Fibroblast of the conjunctiva (primary cell): Measurements from ENCODE around the gene SFXN5.
"Not testable (repeated sequence)": the region's sequence is repeated elsewhere in the genome, so short reads cannot be mapped to it uniquely, and the experiment has no call there.

Source experiments
- DNase-seq: peaks from one replicate; pipeline ENCODE4 v3.0.0-alpha.2; 2010; ENCODE audit warnings: low read depth

Gene SFXN5

GRCh38 chr2:73077424-73077795 is 5.9 kb upstream of the SFXN5 start:
- no peak for DNase-seq

DNA sequence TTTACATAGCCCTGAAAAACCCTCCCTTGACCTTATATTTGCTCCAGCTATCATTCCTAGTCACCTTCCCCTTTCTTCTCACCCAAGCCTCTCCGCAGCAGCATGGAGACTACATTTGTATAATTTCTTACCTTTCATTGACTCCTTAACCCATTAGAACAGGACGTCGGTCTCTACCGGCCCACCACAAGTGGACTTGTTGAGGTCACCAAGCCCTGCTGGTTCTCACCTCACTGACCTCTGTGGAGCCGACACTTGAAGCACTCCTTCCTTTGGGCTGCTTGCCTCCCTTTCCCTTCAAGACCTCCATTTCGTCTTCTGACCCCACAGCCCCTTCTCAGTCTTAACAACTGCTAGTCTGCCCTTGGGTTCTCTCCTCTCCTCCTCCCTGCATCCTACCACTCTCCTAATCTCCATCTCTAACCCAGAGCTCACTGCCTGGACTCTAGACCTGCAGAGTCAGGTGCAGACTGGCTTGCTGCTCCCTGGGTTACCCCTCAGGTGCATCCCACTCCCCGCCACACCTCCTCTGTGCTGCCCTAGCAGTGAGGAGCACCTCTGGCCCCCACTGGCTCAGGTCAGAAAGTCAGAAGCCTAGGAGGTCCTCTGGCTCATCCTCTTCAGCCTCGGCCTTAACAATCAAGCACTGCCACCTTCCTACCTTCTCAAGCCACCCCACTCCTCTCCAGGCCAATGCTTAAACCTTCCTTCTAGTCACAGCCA is 5.3 kb upstream of the SFXN5 start:
- DNase-seq, result no peak

- peak; percentile 47 for DNase-seq
Observed at GRCh38 chr2:73075477-73076373, 4.2 kb upstream of the SFXN5 start.

- no peak for DNase-seq
Observed at GRCh38 chr2:73074110-73075069, 2.9 kb upstream of the SFXN5 start.

GRCh38 chr2:73072416-73072815 is 904 bp upstream of the SFXN5 start:
- DNase-seq, result no peak

- no peak for DNase-seq
Observed at GRCh38 chr2:73072129-73072395, 550 bp upstream of the SFXN5 start.

DNA sequence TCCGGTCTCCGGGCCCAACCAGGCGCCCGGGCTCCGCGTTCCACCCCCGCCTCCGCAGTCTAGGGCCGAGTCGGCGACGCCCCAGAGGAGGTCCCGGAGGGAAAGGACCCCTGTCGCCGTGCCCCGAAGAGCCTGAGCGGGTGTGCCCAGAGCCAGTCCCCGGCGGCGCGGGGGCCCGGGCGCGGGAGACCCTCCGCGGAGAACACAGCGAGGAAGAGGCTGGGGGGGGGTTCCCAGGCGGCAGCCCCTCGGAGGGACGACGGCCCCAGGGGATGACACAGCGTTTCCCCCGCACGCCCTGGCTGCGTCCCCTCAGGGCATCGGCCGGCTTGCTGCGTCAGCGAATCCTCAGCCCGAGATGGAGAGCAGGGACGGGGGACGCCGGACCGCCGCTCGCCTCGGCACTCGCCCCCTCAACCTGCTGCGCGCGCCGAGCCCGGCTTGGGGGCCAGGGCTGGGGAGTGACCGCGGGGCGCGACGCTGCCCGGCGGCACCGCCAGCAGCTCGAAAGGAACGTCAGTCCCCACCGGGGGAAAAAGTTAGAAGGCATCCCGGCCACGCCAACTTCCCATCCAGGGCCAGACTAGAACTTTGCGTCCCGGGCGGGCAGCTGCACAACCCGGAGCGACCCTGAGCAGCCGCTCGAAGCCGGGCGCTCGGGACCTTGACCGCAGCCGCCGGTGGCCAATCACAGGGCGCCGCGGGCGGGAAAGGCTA is 711 bp downstream of the SFXN5 start:
- DNase-seq, result no peak

GRCh38 chr2:73069855-73070642 is 1.5 kb downstream of the SFXN5 start:
- DNase-seq, result no peak

DNA sequence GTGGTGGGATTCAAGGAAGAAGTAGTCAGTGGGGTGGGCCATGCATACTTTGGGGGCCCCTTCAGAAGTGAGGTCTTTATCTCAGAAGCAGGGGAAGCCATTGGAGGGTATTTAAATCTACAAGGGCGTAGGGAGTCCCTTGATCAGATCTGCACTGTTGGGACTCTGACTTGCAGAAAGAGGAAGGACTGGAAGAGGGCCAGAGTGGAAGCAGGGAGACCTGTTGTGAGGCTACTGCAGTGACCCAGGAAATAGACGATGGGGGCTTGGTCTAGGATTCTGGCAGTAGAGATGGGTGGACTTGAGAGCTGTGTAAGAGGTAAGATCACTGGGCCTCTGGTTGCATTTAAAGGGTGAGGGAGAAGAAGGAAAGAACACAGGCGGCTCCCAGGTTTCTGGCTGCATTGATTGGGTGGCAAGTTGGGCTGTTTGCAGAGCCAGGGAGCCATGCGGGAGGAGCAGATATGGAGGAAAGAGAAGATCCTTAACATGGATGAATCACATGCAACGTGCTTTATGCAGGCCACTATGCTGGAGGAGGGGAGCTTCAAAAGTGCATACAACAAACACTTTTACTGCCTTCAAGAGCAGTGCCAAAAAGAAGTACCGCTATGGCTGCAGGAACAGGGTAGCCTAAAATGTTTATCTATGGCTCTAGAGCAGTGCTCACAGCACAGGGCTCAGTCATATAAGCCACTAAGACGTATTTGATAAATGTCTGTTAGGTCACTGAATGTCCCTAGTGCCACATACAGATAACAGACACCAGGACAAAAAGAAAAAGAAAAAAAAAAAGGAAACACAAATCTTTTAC is 2.3 kb downstream of the SFXN5 start:
- no peak for DNase-seq

GRCh38 chr2:73068147-73068546 is 3.4 kb downstream of the SFXN5 start:
- no peak for DNase-seq

DNA sequence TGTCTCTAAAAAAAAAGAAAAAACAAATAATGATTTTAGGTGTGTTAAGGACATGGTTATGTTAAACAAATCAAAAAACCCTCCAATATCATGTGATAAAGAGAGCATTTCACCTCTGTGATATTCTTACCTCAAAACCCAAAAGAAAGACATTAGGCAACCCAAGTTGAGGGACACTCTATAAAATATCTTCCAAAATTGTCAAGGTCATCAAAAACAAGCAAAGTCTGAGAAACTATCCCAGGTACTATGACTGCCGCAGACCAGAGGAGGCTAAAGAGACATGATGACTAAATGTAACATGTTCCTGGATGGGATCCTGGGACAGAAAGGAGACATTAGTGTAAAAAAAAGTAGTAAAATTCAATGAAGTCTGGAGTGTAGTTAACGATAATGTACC is 4.5 kb downstream of the SFXN5 start:
- DNase-seq, result no peak

DNA sequence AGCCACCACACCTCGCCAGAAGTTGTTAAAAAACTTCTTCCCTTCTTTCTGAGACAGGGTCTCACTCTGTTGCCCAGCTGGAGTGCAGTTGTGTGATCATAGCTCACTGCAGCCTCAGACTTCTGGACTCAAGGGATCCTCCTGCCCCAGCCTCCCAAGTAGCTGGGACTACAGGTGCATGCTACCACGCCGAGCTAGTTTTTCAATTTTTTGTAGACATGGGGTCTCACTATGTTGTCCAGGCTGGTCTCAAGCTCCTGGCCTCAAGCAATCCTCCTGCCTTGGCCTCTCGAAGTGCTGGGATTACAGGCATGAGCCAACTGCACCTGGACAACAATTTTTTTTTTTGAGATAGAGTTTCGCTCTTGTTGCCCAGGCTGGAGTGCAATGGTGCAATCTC is 6.4 kb downstream of the SFXN5 start:
- DNase-seq, result not testable (repeated sequence)

- peak; percentile 39 for DNase-seq
Observed at GRCh38 chr2:73063909-73064875, 7.3 kb downstream of the SFXN5 start.

DNA sequence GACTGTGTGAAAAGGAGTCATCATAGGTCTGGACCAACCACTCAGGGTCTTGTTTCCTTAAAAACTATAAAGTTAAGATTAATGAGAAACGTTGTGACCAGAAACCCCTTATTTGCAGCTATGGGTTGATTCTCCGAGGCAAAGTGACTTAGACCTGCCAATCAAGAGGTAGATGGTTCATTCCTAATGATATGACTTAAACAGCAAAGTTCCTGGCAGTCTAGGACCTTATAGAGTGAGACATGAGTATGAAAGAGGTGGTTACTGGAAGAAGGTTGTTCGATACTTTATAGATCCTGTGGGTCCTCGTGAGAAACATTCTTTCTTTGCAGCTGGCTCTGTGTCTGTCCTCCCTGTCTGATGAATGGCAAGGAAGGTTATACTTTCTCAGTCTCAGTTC is 8.0 kb downstream of the SFXN5 start:
- DNase-seq, result no peak

GRCh38 chr2:73059106-73059505 is 12.4 kb downstream of the SFXN5 start:
- no peak for DNase-seq

DNA sequence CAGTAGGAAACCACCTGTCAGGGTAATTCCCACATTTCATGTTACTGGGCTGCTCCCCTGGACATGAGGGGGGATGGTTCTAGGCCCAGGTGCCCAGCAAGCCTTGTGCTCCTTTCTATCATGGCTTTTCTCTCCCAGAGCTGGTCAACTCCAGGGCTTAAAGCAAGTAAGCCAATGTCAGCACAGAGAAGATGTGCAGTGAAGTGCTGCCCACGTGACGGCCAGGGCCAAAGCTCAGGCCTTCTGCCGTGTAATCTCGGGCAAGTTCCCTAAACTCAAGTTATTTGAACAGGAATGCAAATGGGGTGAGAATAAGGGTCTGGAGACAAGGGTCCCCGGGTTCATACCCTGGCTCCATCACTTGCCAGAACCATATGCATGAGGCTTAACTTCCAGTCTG is 16.5 kb downstream of the SFXN5 start:
- DNase-seq, result no peak

- no peak for DNase-seq
Observed at GRCh38 chr2:73053316-73054114, 18.0 kb downstream of the SFXN5 start.

DNA sequence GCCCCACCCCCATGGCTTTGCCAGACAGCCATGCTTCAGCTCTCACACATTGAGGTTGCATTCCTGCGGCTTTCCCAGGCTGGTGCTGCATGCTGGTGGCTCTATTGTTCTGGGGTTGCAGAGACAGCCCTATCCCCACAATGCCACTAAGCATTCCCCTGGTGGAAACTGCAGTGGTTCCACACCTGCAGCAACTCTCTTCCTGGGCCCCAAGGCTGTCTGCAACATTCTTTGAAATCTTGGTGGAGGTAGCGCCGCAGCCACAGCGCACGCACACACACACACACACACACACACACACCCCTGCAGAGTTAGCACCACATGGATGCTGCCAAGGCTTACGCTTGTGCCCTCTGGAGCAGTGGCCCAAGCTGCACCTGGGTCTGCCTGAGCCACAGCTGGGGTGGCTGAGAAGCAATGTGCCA is 21.4 kb downstream of the SFXN5 start:
- DNase-seq, result no peak
